Measurements from ENCODE around the gene NACC1.

Gene NACC1

DNA sequence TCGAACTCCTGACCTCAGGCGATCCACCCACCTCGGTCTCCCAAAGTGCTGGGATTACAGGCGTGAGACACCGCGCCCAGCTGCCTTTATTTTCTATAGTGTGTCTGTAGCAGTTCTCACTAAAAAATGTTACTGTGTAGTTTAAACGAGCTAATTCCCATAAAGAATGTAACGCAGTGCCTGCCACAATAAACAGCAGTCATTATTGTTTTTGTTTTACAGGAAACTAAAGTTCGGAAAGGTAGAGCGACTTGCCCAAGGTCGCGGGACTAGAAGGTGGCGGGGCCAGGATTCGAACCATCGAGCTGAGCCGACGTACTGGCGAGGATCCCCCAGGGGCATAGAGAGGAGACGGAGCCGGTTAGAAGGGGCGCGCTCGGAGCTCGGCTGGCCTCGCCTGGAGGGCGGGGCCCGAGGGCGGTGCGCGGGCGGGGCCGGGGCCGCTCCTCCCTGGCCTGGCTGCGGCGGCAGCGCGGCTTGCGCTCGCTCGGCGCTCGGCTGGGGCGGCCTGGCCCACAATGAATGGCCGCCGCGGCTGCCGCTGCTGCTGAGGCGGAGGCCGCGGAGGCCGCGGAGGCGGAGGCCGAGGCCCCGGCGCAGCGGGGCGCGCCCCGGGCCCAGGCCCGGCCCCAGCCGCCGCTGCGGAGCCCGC is at the start of gene NACC1:
TSS of gene NACC1 (plus strand) at position 493 of the 652 bp plus-strand sequence. CDS start 16,944 bp downstream, outside the sequence.
- DNase-seq, result peak; percentile 94

DNA sequence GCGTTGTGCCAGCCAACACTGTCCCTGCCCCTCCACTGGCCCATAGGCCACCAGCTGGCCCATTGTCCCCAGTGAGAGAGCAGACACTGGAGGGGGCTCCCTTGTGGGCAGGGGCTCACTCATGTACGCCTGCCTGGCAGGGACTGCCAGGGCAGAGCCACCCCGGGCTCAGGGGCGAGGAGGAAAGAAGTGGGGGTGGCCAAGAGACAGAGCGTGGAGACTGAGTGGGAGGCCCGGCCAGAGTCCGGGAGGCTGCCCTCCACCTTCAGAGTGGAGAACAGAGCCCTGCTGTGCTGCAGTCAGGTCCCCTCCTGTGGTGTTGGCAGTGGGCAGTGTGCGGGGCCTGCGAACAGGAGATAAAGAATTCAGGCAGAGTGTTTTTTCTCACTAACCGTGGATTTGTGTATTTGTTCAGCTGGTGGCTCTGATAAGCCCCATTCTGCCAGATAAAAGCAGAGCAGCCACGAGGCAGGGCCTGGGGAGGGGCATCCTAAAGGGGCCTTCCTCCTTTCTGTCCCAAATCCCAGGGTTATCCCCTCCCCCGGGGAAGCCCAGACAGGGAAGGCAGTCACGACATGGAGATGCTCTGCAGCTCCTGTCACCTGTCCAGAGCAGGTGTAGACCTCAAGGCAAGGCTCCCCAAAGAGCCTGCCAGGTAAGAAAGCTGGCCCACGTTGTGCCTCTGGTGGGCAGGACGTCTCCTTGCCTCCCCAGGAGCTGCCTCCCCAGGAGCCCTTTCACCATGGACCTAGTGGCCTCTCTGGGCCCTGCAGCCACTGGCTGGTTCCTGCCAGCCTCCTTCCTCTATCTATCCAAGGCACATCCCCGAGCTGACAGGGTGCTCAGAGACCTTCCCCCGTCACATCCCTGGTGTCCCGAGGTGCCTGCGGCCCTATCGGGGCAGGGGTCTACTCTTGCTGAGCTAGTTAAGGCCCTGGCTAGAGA is 48.4 kb upstream of the NACC1 start:
- no peak for DNase-seq

GRCh38 chr19:13070425-13071140 is 47.5 kb upstream of the NACC1 start:
- DNase-seq, result no peak

- DNase-seq, result no peak
Observed at GRCh38 chr19:13071444-13072187, 46.4 kb upstream of the NACC1 start.

DNA sequence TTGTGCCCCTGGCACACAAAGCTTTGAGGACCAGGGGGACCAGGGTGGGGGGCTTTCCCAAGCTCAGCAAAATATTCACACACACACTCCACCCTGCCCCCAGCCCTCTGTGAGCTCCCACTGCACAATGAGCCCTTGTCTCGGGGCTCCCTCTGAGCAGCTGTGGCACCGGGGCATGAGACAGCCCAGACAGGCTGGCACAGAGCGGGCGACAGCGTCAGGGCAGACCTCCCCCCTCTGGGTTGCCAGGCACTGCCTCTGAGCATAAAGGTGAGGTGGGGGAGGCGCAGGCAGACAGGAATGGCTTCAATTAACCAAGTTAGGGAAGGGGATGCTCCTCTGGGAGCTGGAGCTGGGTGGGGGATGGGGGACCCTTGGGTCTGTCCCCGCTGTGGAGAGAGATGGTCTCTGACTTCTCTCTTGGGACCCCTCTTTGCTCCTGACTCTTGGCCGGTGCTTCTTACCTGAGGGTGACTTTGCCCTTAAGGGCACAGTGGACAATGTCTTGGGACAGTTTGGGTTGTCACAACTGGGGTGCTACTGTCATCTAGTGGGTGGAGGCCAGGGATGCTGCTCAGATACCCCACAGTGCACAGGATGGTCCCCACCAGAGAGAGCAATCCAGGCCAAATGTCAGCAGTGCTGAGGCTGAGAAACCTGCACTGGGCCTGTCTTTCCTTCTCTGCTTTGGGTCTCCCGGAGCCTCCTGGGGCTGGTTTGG is 45.7 kb upstream of the NACC1 start:
- no peak for DNase-seq

DNA sequence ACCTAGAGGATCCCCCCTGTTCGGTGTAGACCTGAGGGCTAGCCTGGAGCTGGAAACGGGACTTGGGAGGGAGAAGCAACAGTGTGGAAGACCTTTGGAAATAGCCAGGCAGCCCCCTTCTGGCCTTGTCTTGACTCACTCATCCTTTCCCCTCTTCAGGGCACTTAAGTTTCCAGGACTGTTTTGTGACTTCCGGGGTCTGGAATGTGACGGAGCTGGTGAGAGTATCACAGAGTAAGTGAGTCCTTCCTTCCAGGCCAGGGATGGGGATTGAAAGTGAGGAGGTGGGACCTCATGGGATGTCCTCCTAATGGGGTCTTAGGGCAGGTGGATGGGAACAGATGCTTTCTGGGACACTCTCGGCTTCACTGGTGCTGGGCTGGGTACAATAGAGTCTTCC is 44.8 kb upstream of the NACC1 start:
- DNase-seq, result no peak

GRCh38 chr19:13074378-13074777 is 43.7 kb upstream of the NACC1 start:
- no peak for DNase-seq

DNA sequence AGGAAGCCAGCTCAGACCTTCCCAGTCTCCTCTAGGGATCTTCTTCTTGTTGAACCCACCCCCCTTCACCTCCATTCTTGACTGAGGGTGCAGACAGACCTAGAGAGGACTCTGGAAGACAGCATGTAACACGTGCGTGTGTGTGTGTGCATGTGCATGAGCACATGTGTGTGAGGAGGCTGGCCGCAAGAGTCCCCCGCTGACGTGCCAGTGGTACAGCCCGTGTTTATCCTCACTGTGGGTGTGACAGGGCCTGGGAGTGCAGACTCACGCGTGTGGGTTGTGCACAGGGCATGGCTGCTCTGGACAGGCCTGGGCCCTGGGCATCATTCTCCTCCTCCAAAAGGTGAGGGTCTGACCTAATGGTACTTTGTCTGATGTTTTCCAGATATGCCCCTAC is 41.7 kb upstream of the NACC1 start:
- no peak for DNase-seq

GRCh38 chr19:13076787-13077186 is 41.3 kb upstream of the NACC1 start:
- DNase-seq, result no peak

DNA sequence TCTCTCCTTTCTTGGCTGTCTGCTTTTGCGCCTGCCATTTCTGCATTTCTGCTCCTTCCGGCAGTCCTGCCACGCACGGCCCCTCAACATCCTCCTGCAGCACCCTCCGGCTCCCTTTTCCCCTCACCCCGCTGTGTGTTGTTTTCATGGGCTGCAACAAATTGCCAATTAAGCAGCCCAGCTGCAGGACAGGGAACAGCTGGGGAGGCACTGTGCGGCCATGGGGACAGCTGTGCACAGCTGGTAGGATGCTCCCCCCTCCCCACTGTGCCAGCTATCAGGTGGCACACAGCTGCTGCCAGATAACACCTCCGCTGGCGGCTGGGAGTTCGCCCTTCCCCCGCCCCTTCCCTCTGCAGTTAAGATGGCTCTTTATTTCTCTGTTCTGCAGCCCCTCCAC is 40.8 kb upstream of the NACC1 start:
- DNase-seq, result no peak

DNA sequence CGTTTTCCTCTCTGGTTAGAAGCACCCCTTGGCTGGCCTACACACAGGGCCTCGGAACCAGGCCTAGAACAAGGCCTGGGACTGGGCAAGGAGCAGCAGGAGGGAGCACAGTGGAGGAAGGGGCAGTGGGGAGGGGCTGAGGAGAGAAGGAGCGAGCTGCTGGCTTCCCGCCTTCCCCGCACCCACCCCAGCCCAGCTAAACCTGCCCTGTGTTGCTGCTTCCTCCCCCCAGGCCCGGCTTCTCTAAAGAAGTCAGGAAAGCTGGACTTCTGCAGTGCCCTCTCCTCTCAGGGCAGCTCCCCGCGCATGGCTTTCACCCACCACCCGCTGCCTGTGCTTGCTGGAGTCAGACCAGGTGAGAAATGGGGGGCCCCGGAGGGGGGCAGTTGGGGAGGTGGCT is 39.7 kb upstream of the NACC1 start:
- no peak for DNase-seq

DNA sequence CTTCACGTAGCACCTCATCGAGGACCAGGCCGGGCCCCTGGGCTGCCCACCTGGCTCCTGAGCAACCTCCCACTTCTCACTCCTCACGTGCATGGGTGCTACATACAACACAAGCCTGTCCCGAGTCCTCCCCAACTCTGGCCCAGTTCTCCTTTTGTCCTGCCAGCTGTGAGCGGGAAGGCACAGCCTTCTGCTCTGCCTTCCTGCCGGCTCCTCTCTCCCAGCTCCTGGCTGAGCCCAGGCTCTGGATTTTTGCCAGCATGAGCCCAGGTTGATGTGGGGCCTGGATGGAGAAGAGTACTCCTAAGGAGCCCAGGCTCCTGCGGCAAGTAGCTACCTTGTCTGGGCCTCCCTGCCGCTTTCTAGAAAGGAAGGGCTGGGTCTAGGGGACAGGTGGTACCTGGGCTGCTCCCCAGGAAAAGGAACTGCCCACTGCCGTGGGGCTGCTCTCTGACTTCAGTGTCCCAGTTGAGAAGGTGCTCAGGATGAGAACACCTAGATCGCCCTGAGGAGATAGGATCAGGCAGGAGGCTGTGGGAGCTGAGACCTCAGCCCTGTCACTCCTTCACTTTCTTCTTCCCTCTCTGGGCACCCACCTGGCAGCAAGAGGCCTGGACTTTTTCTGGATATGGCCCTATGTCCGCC is 39.0 kb upstream of the NACC1 start:
- no peak for DNase-seq

- DNase-seq, result no peak
Observed at GRCh38 chr19:13079542-13079986, 38.5 kb upstream of the NACC1 start.

DNA sequence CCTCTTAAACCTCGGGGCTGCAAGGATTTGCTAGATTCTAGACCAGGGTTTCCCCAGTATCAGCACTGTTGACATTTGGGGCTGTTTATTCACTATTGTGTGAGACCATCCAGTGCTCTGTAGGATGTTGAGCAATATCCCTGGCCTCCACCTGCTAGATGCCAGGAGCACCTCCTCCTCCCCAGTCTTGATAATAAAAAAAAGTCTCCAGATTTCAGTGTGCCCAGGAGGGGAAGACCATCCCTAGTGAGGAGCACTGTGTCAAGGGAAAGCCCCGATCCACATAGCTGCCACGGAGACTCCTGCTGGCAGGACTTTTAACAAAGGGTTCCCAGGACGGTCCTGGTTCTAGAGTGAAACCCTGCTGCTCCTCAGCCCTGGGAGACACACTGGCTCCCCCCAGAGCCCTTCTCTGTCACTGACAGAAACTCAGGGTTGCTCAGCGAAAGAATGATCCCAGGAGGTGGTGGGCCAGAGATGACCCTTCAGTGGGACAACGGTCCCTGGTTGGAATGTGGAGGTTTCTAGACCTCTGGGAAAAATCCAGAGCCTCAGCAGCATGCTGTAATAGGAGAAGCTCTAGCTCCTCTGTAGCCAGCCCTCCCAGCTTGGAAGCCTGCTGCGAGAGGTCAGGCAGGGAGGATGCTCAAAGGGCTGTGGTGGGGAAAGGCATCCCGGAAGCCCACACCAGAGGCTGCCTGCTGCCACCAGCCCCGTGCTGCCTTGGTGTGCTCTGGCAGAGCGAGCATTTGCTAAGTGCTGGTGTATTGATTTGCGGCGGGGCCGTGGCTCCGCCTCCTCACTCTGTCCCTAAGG is 35.7 kb upstream of the NACC1 start:
- DNase-seq, result no peak

DNA sequence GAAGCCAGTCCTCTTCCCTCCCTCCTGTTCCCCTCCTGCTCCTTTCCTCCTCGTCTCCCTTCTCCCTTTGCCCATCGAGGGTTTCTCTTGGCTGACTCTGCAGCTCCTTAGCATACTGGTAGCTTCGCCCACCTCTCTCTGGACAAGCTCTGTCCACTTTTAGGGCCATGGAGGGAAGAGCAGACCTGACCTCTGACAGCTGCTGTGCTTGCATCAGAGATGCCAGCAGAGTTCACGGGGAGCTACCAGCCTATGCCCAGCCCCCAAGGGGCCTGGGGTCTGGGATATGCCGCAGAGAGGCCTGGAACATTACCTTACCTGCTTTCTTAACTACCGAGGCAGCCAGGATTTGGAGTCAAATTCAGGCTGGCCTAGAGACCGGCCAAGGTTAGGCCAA is 35.1 kb upstream of the NACC1 start:
- no peak for DNase-seq

DNA sequence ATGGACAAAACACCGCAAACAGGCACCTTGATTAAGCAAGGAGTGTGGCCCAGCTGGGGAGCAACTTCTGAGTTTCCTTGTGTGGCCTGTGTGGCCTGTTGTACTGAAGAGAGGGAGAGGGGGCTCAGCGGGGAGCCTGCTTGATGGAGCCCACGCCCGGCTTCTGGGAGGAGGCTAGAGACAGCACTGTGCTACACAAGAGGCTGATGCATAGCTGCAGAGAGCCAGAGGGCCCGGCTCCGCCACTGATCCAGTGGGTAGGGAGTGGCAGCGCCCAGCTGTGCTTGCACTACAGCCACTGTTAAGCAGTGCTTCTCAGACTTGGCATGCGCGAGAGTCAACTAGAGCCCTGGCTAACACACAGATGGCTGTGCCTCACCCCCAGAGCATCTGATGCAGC is 34.4 kb upstream of the NACC1 start:
- DNase-seq, result no peak

DNA sequence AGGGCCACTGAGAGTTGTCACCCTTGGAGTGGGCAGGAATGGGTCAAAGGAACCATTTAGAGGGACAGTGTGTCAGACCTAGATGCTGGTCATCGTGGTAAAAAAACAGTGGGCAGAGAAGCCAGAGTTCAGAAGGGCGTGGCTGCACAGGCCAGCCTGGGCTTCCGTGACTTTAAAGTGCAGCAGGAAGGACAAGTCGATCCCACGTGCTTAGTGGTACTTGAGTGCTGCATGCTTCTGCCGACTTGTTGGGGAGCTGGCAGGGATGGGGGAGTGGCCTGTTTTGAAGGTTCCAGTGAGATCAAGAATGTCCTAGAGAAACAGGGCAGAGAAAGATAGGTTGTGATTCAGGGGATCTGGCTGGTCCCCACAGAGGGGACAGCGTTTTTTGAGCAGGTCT is 32.4 kb upstream of the NACC1 start:
- no peak for DNase-seq

GRCh38 chr19:13086341-13086740 is 31.7 kb upstream of the NACC1 start:
- no peak for DNase-seq

DNA sequence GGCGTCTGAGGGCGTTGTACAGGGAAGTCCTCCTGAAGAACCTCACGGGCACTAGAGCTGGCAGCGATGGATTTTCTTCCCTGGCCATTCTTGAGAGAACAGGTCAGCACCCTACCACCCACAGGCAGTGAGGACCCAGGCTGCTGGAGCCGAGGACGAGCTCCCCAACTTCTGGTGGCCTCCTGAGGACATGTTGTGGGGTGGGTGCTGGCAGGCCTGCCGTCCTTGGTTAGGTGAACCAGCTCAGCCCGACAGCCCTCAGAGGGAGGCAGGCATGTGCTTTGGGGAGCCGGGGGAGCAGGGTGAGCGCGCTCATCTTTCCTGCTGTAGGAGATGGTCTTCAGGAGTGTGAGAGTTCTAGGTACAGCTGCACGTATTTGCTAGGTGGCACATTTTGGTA is 30.8 kb upstream of the NACC1 start:
- no peak for DNase-seq

DNA sequence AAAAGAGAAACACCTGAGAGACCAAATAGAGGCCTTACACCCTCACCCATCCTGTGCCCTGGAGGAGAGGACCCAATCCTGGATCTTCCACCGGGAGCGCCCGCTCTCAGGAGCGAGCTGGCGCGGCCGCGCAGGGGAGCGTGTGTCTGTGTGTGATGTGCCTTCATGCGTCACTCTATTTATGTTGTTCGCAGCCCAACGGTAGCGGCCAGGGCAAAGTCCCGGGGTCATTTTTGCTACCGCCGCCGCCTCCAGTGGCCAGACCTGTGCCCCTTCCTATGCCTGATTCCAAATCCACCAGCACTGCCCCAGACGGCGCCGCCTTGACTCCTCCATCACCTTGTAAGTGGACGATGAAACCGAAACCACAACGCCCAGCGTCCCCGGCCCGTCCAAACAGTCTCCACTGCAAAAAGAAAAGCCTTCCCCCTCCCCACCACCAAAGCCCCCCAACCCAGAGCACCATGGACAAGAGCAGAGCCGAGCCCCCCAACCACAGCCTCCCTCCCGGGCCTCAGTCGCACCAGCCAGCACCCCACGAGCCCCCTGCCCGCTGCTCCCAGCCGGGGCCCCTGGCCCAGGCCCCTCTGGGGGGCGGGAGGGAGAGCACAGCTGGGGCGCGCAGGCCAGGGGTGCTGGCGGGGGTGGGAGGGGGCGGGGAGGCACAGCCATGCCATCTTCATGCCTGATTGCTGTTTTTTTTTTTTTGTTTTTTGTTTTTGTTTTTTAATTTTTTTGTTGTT is 30.1 kb upstream of the NACC1 start:
- no peak for DNase-seq
